ENCODE data around the gene SGCA.

SGCA gene

GRCh38 chr17:50165867-50166517, at the start of gene SGCA:
Gene SGCA (plus strand): TSS chr17:50166005. CDS start chr17:50166041, 36 bp downstream.
- Histone ChIP-seq H3K4me3 (ENCODE audit: low read depth, low read length) (no peak within 1 kb of the TSS), H3K36me3 (ENCODE audit: control insufficient read depth in 2 of 2, insufficient read depth in 1 of 2, low read length in 2 of 2) (no peaks in the 10 kb centered on the region), H3K9me3 (ENCODE audit: control insufficient read depth, insufficient read depth, low read depth, low read length) (no peaks in the 10 kb centered on the region), H3K4me1 (ENCODE audit: control insufficient read depth, insufficient read depth, low read length) (no peaks in the 10 kb centered on the region), H3K27ac (ENCODE audit: extremely low read depth, low read depth, low read length) (no peak within 1 kb of the TSS)
- TF ChIP-seq ZBTB8A (tag by site-specific recombination; IDR thresholded peaks at IDR 0.05) (no peak), ZNF175 (tag by site-specific recombination; IDR thresholded peaks at IDR 0.05) (no peak), SP7 (tag by site-specific recombination; IDR thresholded peaks at IDR 0.05) (no peak), ZNF645 (tag by site-specific recombination; IDR thresholded peaks at IDR 0.05) (no peak), FEZF1 (tag by site-specific recombination; IDR thresholded peaks at IDR 0.05) (no peak), ZNF121 (tag by site-specific recombination; IDR thresholded peaks at IDR 0.05) (no peak), ZBTB21 (tag by site-specific recombination; IDR thresholded peaks at IDR 0.05) (no peak), ZSCAN30 (tag by site-specific recombination; IDR thresholded peaks at IDR 0.05) (no peak), ZFP69B (tag by site-specific recombination; IDR thresholded peaks at IDR 0.05) (no peak), ZNF792 (tag by site-specific recombination; IDR thresholded peaks at IDR 0.05) (no peak), ZNF623 (tag by site-specific recombination; IDR thresholded peaks at IDR 0.05) (no peak), ZNF664 (tag by site-specific recombination; IDR thresholded peaks at IDR 0.05) (no peak), SP3 (tag by site-specific recombination; IDR thresholded peaks at IDR 0.05) (no peak; the same call in 1 of the 2 replicates), ZNF174 (tag by site-specific recombination; IDR thresholded peaks at IDR 0.05) (no peak), ZNF596 (tag by site-specific recombination; IDR thresholded peaks at IDR 0.05) (no peak), ZNF24 (tag by site-specific recombination; IDR thresholded peaks at IDR 0.05) (no peak), ZNF558 (tag by site-specific recombination; IDR thresholded peaks at IDR 0.05) (no peak), ZNF184 (tag by site-specific recombination; IDR thresholded peaks at IDR 0.05) (no peak), GLI4 (tag by site-specific recombination; IDR thresholded peaks at IDR 0.05) (no peak), ZSCAN18 (tag by site-specific recombination; IDR thresholded peaks at IDR 0.05) (no peak)
- CTCF ChIA-PET = interaction anchor here (0.6 to 9.6 kb wide), 14 partner anchors 9 to 130 kb away, joined by 3 to 174 read pairs (median 5); no protein-coding TSS in a partner anchor
- POLR2A ChIA-PET = interaction anchor here (1.3 kb wide), 1 partner anchor 14 kb away, joined by 8 read pairs; no protein-coding TSS in a partner anchor

GRCh38 chr17:50117202-50118051, 48.4 kb upstream of the SGCA start:
- TF ChIP-seq ZSCAN4 (tag by site-specific recombination; IDR thresholded peaks at IDR 0.05) (no peak), ZNF175 (tag by site-specific recombination; IDR thresholded peaks at IDR 0.05) (no peak)
- ChIA-PET CTCF (interaction anchor here (3.9 to 5.2 kb wide), 2 partner anchors 22 to 44 kb away, joined by 18 to 34 read pairs; no protein-coding TSS in a partner anchor), POLR2A (no interaction called here)
- peaks cover 0 to 10% of the 10 kb centered on the region in 2 experiments; a peak in 1 of 3 replicates for H3K36me3 ChIP-seq (ENCODE audit: control insufficient read depth in 2 of 2, insufficient read depth in 1 of 2, low read length in 2 of 2)
- no peaks in the 10 kb centered on the region for H3K9me3 ChIP-seq (ENCODE audit: control insufficient read depth, insufficient read depth, low read depth, low read length)
- H3K4me1 ChIP-seq (ENCODE audit: control insufficient read depth, insufficient read depth, low read length) = no peaks in the 10 kb centered on the region; the same call in 1 of the 2 replicates
- no peak overlapping the region for H3K4me3 ChIP-seq (ENCODE audit: low read depth, low read length)
- no peak overlapping the region for H3K27ac ChIP-seq (ENCODE audit: extremely low read depth, low read depth, low read length)
